Measurements from ENCODE around the gene MIB2. TPM values are rescaled to one million over a fixed set of nuclear protein-coding genes. Genes with fewer than 3 reads are reported as not detected.

MIB2 gene
- total RNA-seq, 4 donors from 2014 or later: 117 to 216 (median 138) TPM

DNA sequence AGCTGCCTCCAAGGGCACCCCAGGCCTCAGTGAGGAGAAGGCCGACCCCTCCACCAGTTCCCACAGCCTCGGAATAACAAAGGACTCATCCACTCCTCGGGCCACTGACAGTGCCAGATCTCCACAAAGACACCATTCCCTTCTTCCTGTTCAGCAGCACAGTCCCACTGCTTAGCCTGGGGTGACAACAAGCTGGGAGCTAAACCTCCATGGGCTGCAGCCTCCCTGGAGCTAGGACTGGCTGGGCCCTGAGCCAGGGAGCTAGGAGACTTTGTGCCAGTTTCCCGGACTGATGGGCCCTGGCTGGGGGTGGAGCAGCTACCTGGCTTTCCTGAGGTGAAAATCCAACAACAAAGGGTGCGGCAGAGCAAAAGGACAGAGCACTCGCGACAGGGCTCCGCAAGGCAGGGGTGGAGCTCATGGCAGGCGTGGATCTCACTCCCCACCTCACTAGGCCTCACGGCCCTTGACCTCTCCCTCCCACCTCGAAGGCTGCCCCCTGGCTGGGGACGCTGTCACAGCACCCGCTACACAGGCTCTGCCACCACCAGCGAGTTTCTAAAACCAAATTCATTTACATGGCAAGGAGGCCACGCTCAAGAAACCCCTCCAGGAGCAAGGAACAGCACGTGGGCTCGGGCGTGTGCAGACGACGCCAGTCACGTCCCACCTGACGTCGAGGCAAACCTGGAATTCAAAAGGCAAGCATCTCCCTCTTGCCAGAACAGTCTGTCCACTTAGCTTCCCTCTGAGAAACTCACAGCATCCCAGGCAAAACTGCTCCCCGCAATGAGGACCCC lies 63.5 kb downstream of the MIB2 start:
- no peak for TF ChIP-seq POLR2A (IDR thresholded peaks at IDR 0.05)
- TF ChIP-seq, protein P1, sequence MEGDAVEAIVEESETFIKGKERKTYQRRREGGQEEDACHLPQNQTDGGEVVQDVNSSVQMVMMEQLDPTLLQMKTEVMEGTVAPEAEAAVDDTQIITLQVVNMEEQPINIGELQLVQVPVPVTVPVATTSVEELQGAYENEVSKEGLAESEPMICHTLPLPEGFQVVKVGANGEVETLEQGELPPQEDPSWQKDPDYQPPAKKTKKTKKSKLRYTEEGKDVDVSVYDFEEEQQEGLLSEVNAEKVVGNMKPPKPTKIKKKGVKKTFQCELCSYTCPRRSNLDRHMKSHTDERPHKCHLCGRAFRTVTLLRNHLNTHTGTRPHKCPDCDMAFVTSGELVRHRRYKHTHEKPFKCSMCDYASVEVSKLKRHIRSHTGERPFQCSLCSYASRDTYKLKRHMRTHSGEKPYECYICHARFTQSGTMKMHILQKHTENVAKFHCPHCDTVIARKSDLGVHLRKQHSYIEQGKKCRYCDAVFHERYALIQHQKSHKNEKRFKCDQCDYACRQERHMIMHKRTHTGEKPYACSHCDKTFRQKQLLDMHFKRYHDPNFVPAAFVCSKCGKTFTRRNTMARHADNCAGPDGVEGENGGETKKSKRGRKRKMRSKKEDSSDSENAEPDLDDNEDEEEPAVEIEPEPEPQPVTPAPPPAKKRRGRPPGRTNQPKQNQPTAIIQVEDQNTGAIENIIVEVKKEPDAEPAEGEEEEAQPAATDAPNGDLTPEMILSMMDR (IDR thresholded peaks at IDR 0.05): no peak
- no peak for DNase-seq (ENCODE audit: low spot score in 2 of 2)
- H3K4me3 ChIP-seq (ENCODE audit: low read depth, poor library complexity, severe bottlenecking): no peak overlapping the region
- intact Hi-C loops (cut with DNase I; ENCODE audit: low total_unique reads): no loop called here
- 58 to 62% methylated on average over 21 to 24 of the region's 24 CpGs for WGBS, 2 donors

Other genes starting within 250 kb of the MIB2 start
- gene AURKAIP1, start 240.3 kb upstream of the MIB2 start, total RNA-seq: 100 to 1,000 TPM in 3 of 4 donors, 10 to 100 TPM in 1; 97.3 to 140 (median 114) TPM
- gene CCNL2, start 216.2 kb upstream of the MIB2 start, total RNA-seq: 100 to 1,000 TPM; 122 to 249 (median 142) TPM
- gene MRPL20, start 208.2 kb upstream of the MIB2 start, total RNA-seq: 100 to 1,000 TPM in 3 of 4 donors, 10 to 100 TPM in 1; 83.4 to 122 (median 106) TPM
- 10 to 100 TPM in 1 of 4 donors, 1 to 10 TPM in 3; 3.1 to 10.9 (median 6.2) TPM for gene ANKRD65, start 194.2 kb upstream of the MIB2 start, total RNA-seq
- 10 to 100 TPM; 26.5 to 36.4 (median 30.1) TPM for gene VWA1, start 179.8 kb upstream of the MIB2 start, total RNA-seq
- 1 to 10 TPM in 1 of 4 donors, under 1 TPM in 3; 0.17 to 2.1 (median 0.63) TPM for gene ATAD3C, start 165.8 kb upstream of the MIB2 start, total RNA-seq
- gene ATAD3B, start 143.7 kb upstream of the MIB2 start, total RNA-seq: 10 to 100 TPM; 13.0 to 40.3 (median 17.1) TPM
- 10 to 100 TPM; 23.2 to 33.3 (median 26.9) TPM for gene ATAD3A, start 103.3 kb upstream of the MIB2 start, total RNA-seq
- gene TMEM240, start 74.9 kb upstream of the MIB2 start, total RNA-seq: 1 to 10 TPM in 2 of 4 donors, under 1 TPM in 1, not detected in 1; 0.57 to 2.6 (median 2.0) TPM
- gene SSU72, start 40.6 kb upstream of the MIB2 start, total RNA-seq: 100 to 1,000 TPM in 3 of 4 donors, 10 to 100 TPM in 1; 96.4 to 163 (median 123) TPM
- 10 to 100 TPM; 10.5 to 18.9 (median 13.3) TPM for gene FNDC10, start 15.4 kb upstream of the MIB2 start, total RNA-seq
- 1 to 10 TPM; 2.1 to 3.9 (median 3.2) TPM for gene MMP23B, start 16.7 kb downstream of the MIB2 start, total RNA-seq
- 10 to 100 TPM; 19.4 to 42.3 (median 21.8) TPM for gene CDK11B, start 43.5 kb downstream of the MIB2 start, total RNA-seq
- gene SLC35E2B, start 77.3 kb downstream of the MIB2 start, total RNA-seq: 10 to 100 TPM; 16.1 to 48.4 (median 31.4) TPM
- 10 to 100 TPM; 18.1 to 56.9 (median 27.7) TPM for gene CDK11A, start 108.9 kb downstream of the MIB2 start, total RNA-seq
- 10 to 100 TPM; 45.4 to 58.0 (median 54.2) TPM for gene NADK, start 163.0 kb downstream of the MIB2 start, total RNA-seq

All from lower leg skin (tissue), 4 donors.